GM10266 (cell line): ENCODE results near the gene GVQW3.

ENCODE experiments used
- DNase-seq: peaks from one replicate; pipeline ENCODE4 v3.0.0; 2012; ENCODE audit errors: extremely low spot score
- CTCF ChIP-seq: IDR thresholded peaks from 2 replicates; pipeline ENCODE4 v1.5.1; 2012; ENCODE audit warnings: mild to moderate bottlenecking, low read depth; ENCODE audit not compliant: control insufficient read depth, insufficient read depth; ENCODE audit errors: missing control alignments

GVQW3 gene

GRCh38 chr11:76410851-76411357, 29.8 kb downstream of the GVQW3 start:
- no peak for TF ChIP-seq CTCF
- DNase-seq: no peak

GRCh38 chr11:76415073-76415472, 34.0 kb downstream of the GVQW3 start:
- DNase-seq: no peak
- TF ChIP-seq CTCF: no peak

GRCh38 chr11:76419896-76420295, 38.8 kb downstream of the GVQW3 start:
- peak; percentile 18 for DNase-seq
- peak; percentile 54 for TF ChIP-seq CTCF

GRCh38 chr11:76424379-76424778, 43.3 kb downstream of the GVQW3 start:
- DNase-seq: peak; percentile 52
- TF ChIP-seq CTCF: no peak

- TF ChIP-seq CTCF: no peak
- DNase-seq: no peak
Observed at GRCh38 chr11:76424891-76425290, 43.8 kb downstream of the GVQW3 start.

- DNase-seq: no peak
- no peak for TF ChIP-seq CTCF
Observed at GRCh38 chr11:76426660-76427059, 45.5 kb downstream of the GVQW3 start.

GRCh38 chr11:76436020-76436419, 54.9 kb downstream of the GVQW3 start:
- DNase-seq: no peak
- no peak for TF ChIP-seq CTCF
